GM21786 (cell line): ENCODE measurements around the gene ATP8A2.
"Not testable (repeated sequence)": the region's sequence is repeated elsewhere in the genome, so short reads cannot be mapped to it uniquely, and the experiment has no call there.

Experiments
- ATAC-seq: cut with Tn5 transposase; IDR thresholded peaks from one replicate; pipeline ENCODE4 v1.9.1; 2021; ENCODE audit not compliant: unreplicated experiment

ATP8A2 gene

GRCh38 chr13:26053418-26053980, 681.7 kb downstream of the ATP8A2 start:
- no peak for ATAC-seq

DNA sequence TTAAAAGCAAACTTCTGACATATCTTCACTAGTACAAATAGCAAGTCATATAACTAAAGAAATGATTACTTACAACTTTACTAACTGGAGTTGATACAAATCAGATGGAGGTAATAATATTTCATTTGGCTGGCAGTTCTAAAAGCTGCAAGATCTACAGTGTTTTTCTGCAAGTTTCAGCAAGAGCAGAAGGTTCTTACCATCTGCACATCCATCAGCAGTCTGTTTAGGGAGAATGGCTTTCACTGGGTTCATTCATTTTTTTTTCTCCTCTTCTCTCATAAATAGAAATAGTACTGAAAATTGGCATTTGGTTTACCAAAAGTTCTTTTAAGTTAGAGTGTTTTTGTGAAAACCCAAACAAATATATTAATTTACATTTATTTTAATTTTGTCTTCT, 683.1 kb downstream of the ATP8A2 start:
- ATAC-seq, result no peak

- ATAC-seq, result no peak
Observed at GRCh38 chr13:26058704-26059103, 686.9 kb downstream of the ATP8A2 start.

GRCh38 chr13:26060357-26060756, 688.6 kb downstream of the ATP8A2 start:
- ATAC-seq, result no peak

DNA sequence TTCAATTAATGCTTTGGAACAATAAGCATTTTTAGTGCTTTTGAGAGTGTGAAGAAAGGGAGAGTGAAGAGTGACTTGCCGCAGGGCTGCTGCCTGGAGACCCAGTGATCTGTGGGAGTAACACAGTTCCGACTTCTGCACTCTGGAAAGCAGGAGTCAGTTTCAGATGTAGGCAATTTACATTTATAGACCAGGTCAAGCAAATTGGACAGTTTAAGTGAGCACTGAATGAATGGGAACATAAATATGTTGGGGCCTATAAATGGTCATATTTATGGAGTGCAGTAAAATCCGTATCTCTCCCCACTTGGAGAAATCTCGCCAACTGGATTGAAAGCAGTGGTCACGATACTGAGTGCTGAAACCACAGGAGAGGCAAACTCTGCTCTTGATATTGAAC, 689.5 kb downstream of the ATP8A2 start:
- no peak for ATAC-seq

- no peak for ATAC-seq
Observed at GRCh38 chr13:26061947-26062346, 690.2 kb downstream of the ATP8A2 start.

DNA sequence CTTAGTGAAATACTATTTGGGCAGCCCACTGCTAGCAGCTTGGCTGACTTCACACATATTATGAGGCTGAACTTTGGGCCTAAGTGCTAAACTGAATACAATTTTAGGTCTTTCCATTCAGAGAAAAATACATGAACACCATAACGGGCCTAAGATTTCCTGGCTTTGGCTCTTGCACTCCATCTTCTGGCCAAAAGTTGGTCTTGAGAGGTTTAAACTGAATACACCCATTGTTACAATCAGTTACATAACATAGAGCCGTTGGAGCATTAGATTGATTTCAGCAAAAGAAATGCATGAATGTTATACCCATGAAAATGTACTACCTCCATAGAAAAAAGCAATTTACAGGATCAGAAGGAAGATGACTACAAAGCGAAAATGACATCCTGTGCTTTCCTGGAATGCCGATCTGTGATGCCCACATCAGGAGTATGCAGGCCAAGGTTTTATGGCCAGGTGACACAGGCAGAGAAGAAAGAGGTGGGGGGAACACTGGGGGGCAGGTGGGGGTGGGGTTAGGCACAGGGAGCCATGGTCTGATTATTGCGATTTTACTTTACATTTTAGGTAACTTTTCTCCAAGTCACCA, 691.2 kb downstream of the ATP8A2 start:
- no peak for ATAC-seq

DNA sequence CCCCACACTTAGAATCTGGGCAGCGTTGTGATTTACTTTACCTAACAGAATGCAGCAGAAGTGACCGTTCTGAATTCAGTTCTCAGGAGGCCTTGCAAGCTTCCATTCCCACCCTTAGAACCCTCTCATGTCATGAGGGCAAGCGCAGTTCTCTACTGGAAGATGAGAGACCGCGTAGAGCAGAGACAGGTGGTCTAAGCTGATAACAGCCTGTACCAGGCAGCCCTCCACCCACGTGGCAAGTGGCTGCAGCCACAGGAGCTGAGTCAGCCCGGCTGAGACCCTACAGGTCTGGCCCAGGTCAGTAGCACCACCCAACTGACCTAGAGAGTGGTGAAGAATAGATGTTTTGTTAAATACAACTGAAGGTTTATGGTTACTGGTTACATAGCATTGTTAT, 694.7 kb downstream of the ATP8A2 start:
- not testable (repeated sequence) for ATAC-seq

GRCh38 chr13:26067601-26068000, 695.8 kb downstream of the ATP8A2 start:
- ATAC-seq, result no peak

DNA sequence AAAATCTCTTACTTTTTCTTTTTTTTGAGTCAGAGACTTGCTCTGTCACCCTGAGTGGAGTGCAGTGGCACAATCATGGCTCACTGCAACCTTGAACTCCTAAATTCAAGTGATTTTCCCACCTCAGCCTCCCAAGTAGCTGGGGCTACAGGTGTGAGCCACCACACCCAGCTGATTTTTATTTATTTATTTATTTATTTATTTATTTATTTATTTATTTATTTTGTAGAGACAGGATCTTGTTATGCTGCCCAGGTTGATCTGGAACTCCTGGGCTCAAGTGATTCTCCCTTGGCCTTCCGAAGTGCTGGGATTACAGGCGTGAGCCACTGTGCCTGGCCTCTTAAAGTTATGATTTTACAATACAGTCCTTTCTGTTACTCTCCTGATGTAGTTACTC, 696.6 kb downstream of the ATP8A2 start:
- ATAC-seq, result not testable (repeated sequence)

GRCh38 chr13:26069642-26070041, 697.9 kb downstream of the ATP8A2 start:
- ATAC-seq, result not testable (repeated sequence)

GRCh38 chr13:26071691-26072090, 699.9 kb downstream of the ATP8A2 start:
- ATAC-seq, result no peak

DNA sequence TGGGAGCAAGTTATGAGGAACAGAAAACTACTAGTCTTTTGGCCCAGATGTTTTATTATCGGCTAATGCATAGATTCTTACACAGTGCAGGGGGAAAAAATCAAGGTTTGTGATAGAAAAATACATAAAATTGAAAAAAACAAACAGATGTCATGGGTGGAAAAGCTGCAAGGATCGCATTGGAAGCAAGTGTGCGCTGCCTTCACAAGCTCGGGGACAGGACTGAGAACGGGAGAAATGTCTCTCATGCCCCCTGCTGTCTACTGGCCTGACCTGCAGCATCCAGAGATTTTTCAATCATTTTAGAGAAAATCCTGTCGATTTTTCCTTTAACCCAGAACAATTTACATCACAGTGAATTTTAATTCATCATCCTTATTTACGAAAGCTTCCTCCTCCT, 700.6 kb downstream of the ATP8A2 start:
- not testable (repeated sequence) for ATAC-seq

DNA sequence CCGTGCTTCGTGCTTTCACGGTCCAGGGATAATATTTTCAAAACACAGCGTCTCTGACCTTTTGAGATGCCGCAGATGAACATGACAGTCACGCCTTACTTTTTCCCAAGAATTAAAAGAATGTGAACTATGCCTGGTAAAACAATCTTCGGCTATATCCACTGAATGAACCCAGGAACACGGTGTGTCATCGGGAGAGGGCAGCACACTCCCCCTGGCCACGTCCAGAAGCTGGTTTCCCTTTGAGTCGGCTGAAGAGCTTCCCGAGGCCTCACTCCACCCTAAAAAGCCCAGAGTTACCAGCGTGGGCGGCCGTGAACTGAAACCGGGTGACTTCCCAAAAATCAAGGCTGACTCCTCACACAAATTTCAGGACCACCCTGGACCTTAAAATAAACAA, 702.9 kb downstream of the ATP8A2 start:
- ATAC-seq, result no peak
